HG03442 (cell line): ENCODE measurements around the gene ADPRHL1.
"Not testable (repeated sequence)": the region's sequence is repeated elsewhere in the genome, so short reads cannot be mapped to it uniquely, and the experiment has no call there.

Experiments used
- ATAC-seq: cut with Tn5 transposase; IDR thresholded peaks from one replicate; pipeline ENCODE4 v1.9.1; 2021; ENCODE audit warnings: mild to moderate bottlenecking, moderate library complexity; ENCODE audit not compliant: unreplicated experiment

The ADPRHL1 gene

GRCh38 chr13:113479179-113479578 lies 25.9 kb upstream of the ADPRHL1 start:
- ATAC-seq = no peak

- no peak for ATAC-seq
These were observed 24.4 kb upstream of the ADPRHL1 start for GRCh38 chr13:113477724-113478123.

GRCh38 chr13:113476811-113477210 lies 23.5 kb upstream of the ADPRHL1 start:
- no peak for ATAC-seq

- ATAC-seq = no peak
These were observed 22.6 kb upstream of the ADPRHL1 start for GRCh38 chr13:113475911-113476310.

GRCh38 chr13:113475280-113475679 lies 22.0 kb upstream of the ADPRHL1 start:
- ATAC-seq = no peak

GRCh38 chr13:113474179-113474578 lies 20.9 kb upstream of the ADPRHL1 start:
- ATAC-seq = no peak

GRCh38 chr13:113472355-113473025 lies 19.2 kb upstream of the ADPRHL1 start:
- no peak for ATAC-seq

GRCh38 chr13:113471844-113472243 lies 18.6 kb upstream of the ADPRHL1 start:
- no peak for ATAC-seq

GRCh38 chr13:113470635-113471163 lies 17.4 kb upstream of the ADPRHL1 start:
- ATAC-seq = not testable (repeated sequence)

- no peak for ATAC-seq
These were observed 16.8 kb upstream of the ADPRHL1 start for GRCh38 chr13:113470073-113470472.

GRCh38 chr13:113469582-113469981 lies 16.3 kb upstream of the ADPRHL1 start:
- ATAC-seq = no peak

GRCh38 chr13:113468472-113469201 lies 15.3 kb upstream of the ADPRHL1 start:
- ATAC-seq = no peak

GRCh38 chr13:113468029-113468428 lies 14.7 kb upstream of the ADPRHL1 start:
- no peak for ATAC-seq

- ATAC-seq = no peak
These were observed 13.1 kb upstream of the ADPRHL1 start for GRCh38 chr13:113466383-113466782.

GRCh38 chr13:113465300-113465699 lies 12.0 kb upstream of the ADPRHL1 start:
- ATAC-seq = no peak

GRCh38 chr13:113464476-113464875 lies 11.2 kb upstream of the ADPRHL1 start:
- no peak for ATAC-seq

GRCh38 chr13:113461022-113461751 lies 7.9 kb upstream of the ADPRHL1 start:
- ATAC-seq = no peak

GRCh38 chr13:113460599-113460998 lies 7.3 kb upstream of the ADPRHL1 start:
- no peak for ATAC-seq

- no peak for ATAC-seq
These were observed 6.8 kb upstream of the ADPRHL1 start for GRCh38 chr13:113460064-113460555.

GRCh38 chr13:113458253-113459065 lies 5.2 kb upstream of the ADPRHL1 start:
- no peak for ATAC-seq

GRCh38 chr13:113457510-113457909 lies 4.2 kb upstream of the ADPRHL1 start:
- ATAC-seq = no peak
